B cell (primary cell): Measurements from ENCODE around the gene FAM149B1. TPM values are rescaled to one million over a fixed set of nuclear protein-coding genes. Genes with fewer than 3 reads are reported as not detected.

ENCODE experiments used
- ATAC-seq: fragments of 200-7000 bp; cut with Tn5 transposase; one replicate; pipeline ENCODE4 v1.10.0; 2021; ENCODE audit warnings: low read depth, mild to moderate bottlenecking, moderate number of reproducible peaks, moderate library complexity
- CTCF ChIA-PET: fragments of 350-600 bp; sonication (Branson Sonifier 250); formaldehyde crosslinking; loops from one replicate; lab custom pipeline; 2021; ENCODE audit warnings: antibody characterized with exemption, inconsistent platforms; lab: Charles Lee
- POLR2A ChIA-PET: fragments of 350-600 bp; sonication (Branson Sonifier 250); formaldehyde crosslinking; loops from one replicate; lab custom pipeline; 2021; ENCODE audit warnings: antibody characterized with exemption; lab: Charles Lee
- DNase-seq: peaks from one replicate; pipeline ENCODE4 v3.0.0; 2013
- H2AFZ ChIP-seq: 2 replicates; pipeline ENCODE4 v1.6.1; 2012; ENCODE audit warnings: mild to moderate bottlenecking, low read depth, low read length; ENCODE audit not compliant: insufficient read depth, poor library complexity, severe bottlenecking
- H3K27ac ChIP-seq, 2 donors: 1 replicate in 1 of 2; 2 replicates in 1 of 2; pipeline ENCODE4 v1.5.1; 2012 to 2013; ENCODE audit warnings: low read length in 2 of 2, mild to moderate bottlenecking in 2 of 2, moderate library complexity in 1 of 2
- H3K27me3 ChIP-seq, 4 experiments: fragments of 200-600 bp in 1 of 4; sonication (generic) in 1 of 4; replicated peaks in 1 of 4; 1 replicate in 2 of 4; 2 replicates in 2 of 4; pipeline versions ENCODE4 v1.6.1 to v1.7.0; 2013 to 2016; ENCODE audit warnings: low read length in 3 of 4, mild to moderate bottlenecking in 2 of 4, mixed read lengths in 1 of 4, moderate library complexity in 1 of 4; ENCODE audit not compliant: insufficient read depth in 4 of 4, control insufficient read depth in 3 of 4; ENCODE audit errors: control extremely low read depth in 1 of 4
- H3K36me3 ChIP-seq, 2 experiments: replicated peaks in 1 of 2; 1 replicate in 1 of 2; 2 replicates in 1 of 2; pipeline versions ENCODE4 v1.6.1 to v1.7.1; 2013; ENCODE audit warnings: low read length in 1 of 2; ENCODE audit not compliant: insufficient read depth in 2 of 2, control insufficient read depth in 1 of 2; ENCODE audit errors: control extremely low read depth in 1 of 2, extremely low read depth in 1 of 2
- H3K4me1 ChIP-seq, 2 donors: fragments of 200-600 bp in 1 of 2; sonication (generic) in 1 of 2; 1 replicate in 1 of 2; 2 replicates in 1 of 2; pipeline versions ENCODE4 v1.5.1 to v1.6.1; 2013 to 2017; ENCODE audit warnings: low read length in 2 of 2; ENCODE audit not compliant: control insufficient read depth in 2 of 2, insufficient read depth in 2 of 2
- H3K4me2 ChIP-seq: replicated peaks from 2 replicates; pipeline ENCODE3; 2012; ENCODE audit warnings: mild to moderate bottlenecking, low read depth, low read length; ENCODE audit not compliant: poor library complexity, severe bottlenecking
- H3K4me3 ChIP-seq, 5 experiments: fragments of 200-600 bp in 1 of 5; sonication (generic) in 1 of 5; 1 replicate in 3 of 5; 2 replicates in 2 of 5; pipeline versions ENCODE4 v1.5.1 to v1.7.0; 2011 to 2016; ENCODE audit warnings: low read length in 4 of 5, mild to moderate bottlenecking in 4 of 5, low read depth in 2 of 5, control low read depth in 1 of 5, moderate library complexity in 1 of 5; ENCODE audit not compliant: insufficient read depth in 1 of 5; ENCODE audit errors: control extremely low read depth in 1 of 5, extremely low read depth in 1 of 5
- H3K79me2 ChIP-seq: fragments of 200-600 bp; sonication (generic); one replicate; pipeline ENCODE4 v1.6.0; 2016; ENCODE audit warnings: low read length; ENCODE audit not compliant: control insufficient read depth, insufficient read depth
- H3K9ac ChIP-seq: fragments of 200-600 bp; sonication (generic); 2 replicates; pipeline ENCODE4 v1.6.1; 2017; ENCODE audit warnings: mild to moderate bottlenecking, low read length, moderate library complexity
- H3K9me3 ChIP-seq, 3 donors: one replicate each; pipeline versions ENCODE4 v1.6.1 to v1.7.1; 2013; ENCODE audit warnings: low read length in 2 of 3; ENCODE audit not compliant: control insufficient read depth in 2 of 3, insufficient read depth in 1 of 3; ENCODE audit errors: control extremely low read depth in 1 of 3
- H4K20me1 ChIP-seq: 2 replicates; pipeline ENCODE4 v1.6.0; 2012; ENCODE audit warnings: mild to moderate bottlenecking, low read length; ENCODE audit not compliant: insufficient read depth, control insufficient read depth, poor library complexity, severe bottlenecking
- H3K27ac Mint-ChIP-seq: one replicate; pipeline ENCODE4 v1.8.0; 2021; ENCODE audit warnings: mixed read lengths
- H3K27me3 Mint-ChIP-seq: one replicate; pipeline ENCODE4 v1.8.0; 2021; ENCODE audit warnings: mixed read lengths
- H3K4me1 Mint-ChIP-seq: one replicate; pipeline ENCODE4 v1.8.0; 2021; ENCODE audit warnings: mixed read lengths
- H3K4me3 Mint-ChIP-seq: one replicate; pipeline ENCODE4 v1.8.0; 2021; ENCODE audit warnings: mixed read lengths
- H3K9me3 Mint-ChIP-seq: one replicate; pipeline ENCODE4 v1.8.0; 2022; ENCODE audit warnings: mixed read lengths; ENCODE audit not compliant: insufficient read depth
- CTCF ChIP-seq: fragments of 200-600 bp; IDR thresholded peaks from one replicate; pipeline ENCODE4 v1.8.0; 2022; ENCODE audit warnings: antibody characterized with exemption, mild to moderate bottlenecking
- EZH2 ChIP-seq: IDR thresholded peaks from 2 replicates; pipeline ENCODE4 v1.6.1; 2012; ENCODE audit warnings: borderline replicate concordance, low read depth, mild to moderate bottlenecking, moderate library complexity, low read length; ENCODE audit not compliant: insufficient read depth, poor library complexity, severe bottlenecking
- WGBS: methylation state at CpG from one replicate; pipeline ENCODE4 v1.1.5; 2013; ENCODE audit warnings: missing lambda C conversion rate; ENCODE audit not compliant: insufficient coverage; 5-methylcytosine and 5-hydroxymethylcytosine counted together
- intact Hi-C: fragments of 100-400 bp; cut with micrococcal nuclease; formaldehyde crosslinking; loops from one replicate; pipeline ENCODE4 v1.10.0; 2022
- polyA plus RNA-seq: library from polyadenylated mRNA; depleted of rRNA; stranded (reverse); fragments of >200 nt; gene quantifications from 2 replicates; pipeline ENCODE4 v1.2.3, GENCODE V29; 2012
- total RNA-seq, 2 donors: library from RNA; stranded (reverse); fragments of 120-200 nt in 1 of 2; gene quantifications; 1 replicate in 1 of 2; 2 replicates in 1 of 2; pipeline versions ENCODE4 v1.2.3 to v1.2.4, GENCODE V29; 2013 to 2022

FAM149B1 gene
- total and polyA plus RNA-seq, 2 donors (not counting 1 experiment from before 2014, with no cell fraction given): 22.5 to 24.3 TPM

- Histone ChIP-seq H3K36me3 (no peaks in the 10 kb centered on the region), H4K20me1 (no peaks in the 10 kb centered on the region), H3K4me3 (no peak overlapping the region), H3K4me1 (peaks cover 18 to 19% of the 10 kb centered on the region in 2 donors), H3K9me3 (no peaks in the 10 kb centered on the region), H3K79me2 (peaks cover 44% of the 10 kb centered on the region), H3K9ac (no peak overlapping the region), H2AFZ (no peak overlapping the region), H3K4me2 (no peak overlapping the region), H3K27me3 (no peaks in the 10 kb centered on the region), H3K27ac (no peak overlapping the region)
- Mint-ChIP-seq H3K4me3 (no peak overlapping the region), H3K9me3 (no peaks in the 10 kb centered on the region), H3K27ac (no peak overlapping the region), H3K27me3 (no peaks in the 10 kb centered on the region), H3K4me1 (peaks cover 31% of the 10 kb centered on the region)
- ATAC-seq (no peak), DNase-seq (no peak)
- TF ChIP-seq EZH2: no peak
- no peak for TF ChIP-seq CTCF
- POLR2A ChIA-PET: interaction anchor here (0.6 to 0.7 kb wide), 2 partner anchors 423 to 594 kb away, joined by 3 read pairs; no protein-coding TSS in a partner anchor
- CTCF ChIA-PET: interaction anchor here (1.1 to 2.3 kb wide), 3 partner anchors 8 to 73 kb away, joined by 5 to 18 read pairs (median 8); partner anchors contain the start of gene P4HA1
- intact Hi-C loops: loop anchor here (2.0 to 5.0 kb wide), 4 partner anchors 328 to 815 kb away; partner anchors contain the start of genes DNAJB12, MICU1, PPP3CB and SEC24C
- WGBS: no CpG with 5 or more reads among the region's 3 CpGs
Measured at GRCh38 chr10:73169320-73169719, 1.4 kb downstream of the FAM149B1 start.

- intact Hi-C loops: no loop called here
- Histone ChIP-seq H3K4me2 (no peak overlapping the region), H3K9ac (no peak overlapping the region), H3K4me1 (peaks cover 6 to 8% of the 10 kb centered on the region in 2 donors), H3K27ac (no peak overlapping the region), H3K27me3 (no peaks in the 10 kb centered on the region), H4K20me1 (no peaks in the 10 kb centered on the region), H2AFZ (no peak overlapping the region), H3K36me3 (peaks cover 3 to 13% of the 10 kb centered on the region in 2 experiments), H3K9me3 (no peaks in the 10 kb centered on the region), H3K79me2 (peaks cover 11% of the 10 kb centered on the region), H3K4me3 (no peak overlapping the region)
- Mint-ChIP-seq H3K4me1 (peaks cover 6% of the 10 kb centered on the region), H3K27ac (no peak overlapping the region), H3K9me3 (no peaks in the 10 kb centered on the region), H3K4me3 (no peak overlapping the region), H3K27me3 (no peaks in the 10 kb centered on the region)
- DNase-seq: no peak
- ChIA-PET CTCF (interaction anchor here (0.6 kb wide), 1 partner anchor 65 kb away, joined by 5 read pairs; no protein-coding TSS in a partner anchor), POLR2A (interaction anchor here (0.6 kb wide), 1 partner anchor 17 kb away, joined by 3 read pairs; no protein-coding TSS in a partner anchor)
- ATAC-seq: no peak
- TF ChIP-seq EZH2: no peak
- no peak for TF ChIP-seq CTCF
Measured at GRCh38 chr10:73172867-73173266, 4.9 kb downstream of the FAM149B1 start.
